Left lung (tissue), 10 donors: ENCODE data around the gene INSM2. TPM values are rescaled to one million over a fixed set of nuclear protein-coding genes. Genes with fewer than 3 reads are reported as not detected.

Experiments used
- ATAC-seq: fragments of 200-7000 bp; cut with Tn5 transposase; one replicate; pipeline ENCODE4 v1.9.1; 2020; ENCODE audit warnings: moderate library complexity
- DNase-seq, 4 donors: peaks; one replicate each; pipeline ENCODE4 v3.0.0-alpha.2; 2013 to 2020
- H3K27ac ChIP-seq, 2 donors: fragments of 200-600 bp; sonication (generic) in 1 of 2; one replicate each; pipeline versions ENCODE4 v1.5.0 to v1.8.0; 2020 to 2021
- H3K27me3 ChIP-seq, 2 donors: fragments of 200-600 bp; sonication (generic) in 1 of 2; one replicate each; pipeline versions ENCODE4 v1.5.0 to v1.8.0; 2020 to 2021
- H3K36me3 ChIP-seq, 2 donors: fragments of 200-600 bp; sonication (generic) in 1 of 2; one replicate each; pipeline versions ENCODE4 v1.5.0 to v1.8.0; 2020 to 2021
- H3K4me1 ChIP-seq, 2 donors: fragments of 200-600 bp; one replicate each; pipeline ENCODE4 v1.8.0; 2021
- H3K4me3 ChIP-seq, 2 donors: fragments of 200-600 bp; sonication (generic) in 1 of 2; one replicate each; pipeline versions ENCODE4 v1.5.0 to v1.8.0; 2020 to 2021; ENCODE audit warnings: mild to moderate bottlenecking in 1 of 2
- H3K9me3 ChIP-seq, 2 donors: fragments of 200-600 bp; sonication (generic) in 1 of 2; one replicate each; pipeline versions ENCODE4 v1.5.0 to v1.8.0; 2020 to 2021
- intact Hi-C, 2 donors: fragments of 100-400 bp; cut with DNase I; formaldehyde crosslinking; loops; one replicate each; pipeline versions ENCODE4 v1.11.2 to v1.14.2; 2022
- polyA plus RNA-seq, 6 donors: library from polyadenylated mRNA; unstranded; fragments of 120-200 nt; gene quantifications; one replicate each; pipeline ENCODE4 v1.2.1, GENCODE V29; 2013; ENCODE audit not compliant: insufficient read length in 6 of 6
- total RNA-seq, 2 donors: library from RNA; stranded (reverse); fragmentation: NEBNext Ultra II Directional; extraction: Animal tissue kit (Norgen Biotek cat#: 25700); gene quantifications; one replicate each; pipeline ENCODE4 v1.2.1, GENCODE V29; 2021
- TF ChIP-seq, protein P1 (sequence below), 2 donors: fragments of 200-600 bp; sonication (generic) in 1 of 2; IDR thresholded peaks; one replicate each; pipeline versions ENCODE4 v1.5.0 to v1.8.0; 2021; ENCODE audit warnings: antibody characterized with exemption in 2 of 2
- donor health status: DM: no; HTN: yes; CAD: no.
- donor health status: DM: no; HTN: no; CAD: no.

The INSM2 gene
- total and polyA plus RNA-seq, 8 donors: 0.06 TPM; not detected in 7

DNA sequence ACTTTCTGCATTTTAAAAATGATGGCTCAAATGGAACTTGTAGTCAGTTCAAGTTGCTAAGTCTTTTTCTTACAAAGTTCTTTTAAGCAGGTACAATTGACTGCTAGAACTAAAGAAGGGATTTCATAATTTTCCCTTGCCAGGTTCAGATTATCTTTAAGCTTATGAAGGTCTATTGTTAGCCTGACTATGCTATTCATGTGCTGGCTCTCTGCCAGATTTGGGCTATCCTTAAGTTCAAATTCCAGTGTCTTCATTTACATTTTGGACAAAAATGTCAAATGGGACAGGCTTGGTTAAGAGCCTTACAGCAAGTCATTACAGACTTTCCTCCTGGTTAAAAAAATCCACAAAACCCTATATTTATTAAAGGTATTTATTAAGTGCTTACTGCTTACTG is 42.3 kb downstream of the INSM2 start:
- H3K27me3 ChIP-seq: no peaks in the 10 kb centered on the region
- H3K4me1 ChIP-seq: no peaks in the 10 kb centered on the region
- no peak for DNase-seq
- TF ChIP-seq, protein P1, sequence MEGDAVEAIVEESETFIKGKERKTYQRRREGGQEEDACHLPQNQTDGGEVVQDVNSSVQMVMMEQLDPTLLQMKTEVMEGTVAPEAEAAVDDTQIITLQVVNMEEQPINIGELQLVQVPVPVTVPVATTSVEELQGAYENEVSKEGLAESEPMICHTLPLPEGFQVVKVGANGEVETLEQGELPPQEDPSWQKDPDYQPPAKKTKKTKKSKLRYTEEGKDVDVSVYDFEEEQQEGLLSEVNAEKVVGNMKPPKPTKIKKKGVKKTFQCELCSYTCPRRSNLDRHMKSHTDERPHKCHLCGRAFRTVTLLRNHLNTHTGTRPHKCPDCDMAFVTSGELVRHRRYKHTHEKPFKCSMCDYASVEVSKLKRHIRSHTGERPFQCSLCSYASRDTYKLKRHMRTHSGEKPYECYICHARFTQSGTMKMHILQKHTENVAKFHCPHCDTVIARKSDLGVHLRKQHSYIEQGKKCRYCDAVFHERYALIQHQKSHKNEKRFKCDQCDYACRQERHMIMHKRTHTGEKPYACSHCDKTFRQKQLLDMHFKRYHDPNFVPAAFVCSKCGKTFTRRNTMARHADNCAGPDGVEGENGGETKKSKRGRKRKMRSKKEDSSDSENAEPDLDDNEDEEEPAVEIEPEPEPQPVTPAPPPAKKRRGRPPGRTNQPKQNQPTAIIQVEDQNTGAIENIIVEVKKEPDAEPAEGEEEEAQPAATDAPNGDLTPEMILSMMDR (IDR thresholded peaks at IDR 0.05): no peak
- H3K4me3 ChIP-seq: no peak overlapping the region
- intact Hi-C loops: no loop called here
- H3K27ac ChIP-seq: no peak overlapping the region
- ATAC-seq: no peak
- no peaks in the 10 kb centered on the region for H3K9me3 ChIP-seq
- peaks cover 0 to 4% of the 10 kb centered on the region in 2 donors for H3K36me3 ChIP-seq

- no peaks in the 10 kb centered on the region for H3K4me1 ChIP-seq
- H3K4me3 ChIP-seq: no peak overlapping the region
- H3K36me3 ChIP-seq: peaks cover 0 to 4% of the 10 kb centered on the region in 2 donors
- H3K27ac ChIP-seq: no peak overlapping the region
- no peaks in the 10 kb centered on the region for H3K27me3 ChIP-seq
- ATAC-seq (no peak), DNase-seq (no peak)
- intact Hi-C loops: no loop called here
- no peaks in the 10 kb centered on the region for H3K9me3 ChIP-seq
- TF ChIP-seq, protein P1 (IDR thresholded peaks at IDR 0.05): no peak
These were observed 42.9 kb downstream of the INSM2 start for GRCh38 chr14:35576856-35577255.

GRCh38 chr14:35578135-35578534 is 44.2 kb downstream of the INSM2 start:
- no peaks in the 10 kb centered on the region for H3K27me3 ChIP-seq
- ATAC-seq (no peak), DNase-seq (no peak)
- TF ChIP-seq, protein P1 (IDR thresholded peaks at IDR 0.05): no peak
- intact Hi-C loops: no loop called here
- peaks cover 0 to 4% of the 10 kb centered on the region in 2 donors for H3K36me3 ChIP-seq
- no peaks in the 10 kb centered on the region for H3K4me1 ChIP-seq
- H3K9me3 ChIP-seq: no peaks in the 10 kb centered on the region
- H3K4me3 ChIP-seq: no peak overlapping the region
- H3K27ac ChIP-seq: no peak overlapping the region

- no peaks in the 10 kb centered on the region for H3K27me3 ChIP-seq
- intact Hi-C loops: no loop called here
- no peaks in the 10 kb centered on the region for H3K4me1 ChIP-seq
- H3K4me3 ChIP-seq: no peak overlapping the region
- H3K9me3 ChIP-seq: no peaks in the 10 kb centered on the region
- TF ChIP-seq, protein P1 (IDR thresholded peaks at IDR 0.05): no peak
- H3K36me3 ChIP-seq: peaks cover 0 to 4% of the 10 kb centered on the region in 2 donors
- ATAC-seq: no peak
- DNase-seq: no peak
- H3K27ac ChIP-seq: no peak overlapping the region
These were observed 44.7 kb downstream of the INSM2 start for GRCh38 chr14:35578639-35579038.

Other genes with a start within 250 kb of the INSM2 start
- 100 to 1,000 TPM; 139 to 258 TPM for gene PSMA6, start 241.8 kb upstream of the INSM2 start, total RNA-seq
- gene PSMA6, start 241.8 kb upstream of the INSM2 start, polyA plus RNA-seq: 100 to 1,000 TPM; 156 to 174 (median 163) TPM
- 100 to 1,000 TPM; 133 to 348 TPM for gene NFKBIA, start 129.4 kb upstream of the INSM2 start, total RNA-seq
- 100 to 1,000 TPM in 2 of 6 donors, 10 to 100 TPM in 4; 74.7 to 156 (median 97.9) TPM for gene NFKBIA, start 129.4 kb upstream of the INSM2 start, polyA plus RNA-seq